HEK293 (cell line): ENCODE results near the gene PDXK.

Experiments used
- CTCF ChIA-PET: fragments of 350-600 bp; formaldehyde crosslinking; extraction: SDS; loops from one replicate; lab custom pipeline; 2021; ENCODE audit warnings: antibody characterized with exemption; lab: Yijun Ruan, JAX
- POLR2A ChIA-PET: fragments of 300-600 bp; formaldehyde crosslinking; extraction: SDS; loops from one replicate; lab custom pipeline; 2020; ENCODE audit warnings: antibody characterized with exemption, inconsistent platforms; lab: Yijun Ruan, JAX
- H3K27ac ChIP-seq: fragments of 200-500 bp; sonication (Bioruptor generic); 2 replicates; pipeline ENCODE4 v1.5.1; 2014; ENCODE audit warnings: low read depth, low read length, control low read depth, inconsistent platforms; ENCODE audit errors: extremely low read depth
- H3K36me3 ChIP-seq, 2 experiments: fragments of 200-500 bp in 1 of 2; sonication (Bioruptor generic) in 1 of 2; 1 replicate in 1 of 2; 2 replicates in 1 of 2; pipeline ENCODE4 v1.5.1; 2014 to 2017; ENCODE audit warnings: inconsistent platforms in 2 of 2, low read length in 2 of 2; ENCODE audit not compliant: control insufficient read depth in 2 of 2, insufficient read depth in 1 of 2
- H3K4me1 ChIP-seq: fragments of 200-500 bp; sonication (Bioruptor generic); 2 replicates; pipeline ENCODE4 v1.5.1; 2014; ENCODE audit warnings: mild to moderate bottlenecking, low read length, inconsistent platforms; ENCODE audit not compliant: control insufficient read depth, insufficient read depth
- H3K4me3 ChIP-seq: 2 replicates; pipeline ENCODE4 v1.5.1; 2011; ENCODE audit warnings: low read depth, mild to moderate bottlenecking, control low read depth, low read length, moderate library complexity
- H3K9me3 ChIP-seq: fragments of 200-500 bp; sonication (Bioruptor generic); 2 replicates; pipeline ENCODE4 v1.5.1; 2014; ENCODE audit warnings: low read depth, low read length, inconsistent platforms; ENCODE audit not compliant: control insufficient read depth, insufficient read depth
- GFI1B ChIP-seq: fragments of 450-650 bp; formaldehyde crosslinking; IDR thresholded peaks from 2 replicates; pipeline ENCODE4 v1.5.1; 2016; ENCODE audit warnings: missing biosample characterization, missing genetic modification characterization
- GLI2 ChIP-seq: fragments of 450-650 bp; formaldehyde crosslinking; IDR thresholded peaks from 2 replicates; pipeline ENCODE4; 2017; ENCODE audit warnings: missing biosample characterization, missing genetic modification characterization, low read depth, borderline replicate concordance
- IKZF3 ChIP-seq: fragments of 450-650 bp; IDR thresholded peaks from 2 replicates; pipeline ENCODE4 v1.5.0; 2018; ENCODE audit warnings: missing biosample characterization, mild to moderate bottlenecking, missing genetic modification characterization, moderate library complexity
- KLF1 ChIP-seq: fragments of 450-650 bp; formaldehyde crosslinking; IDR thresholded peaks from 2 replicates; pipeline ENCODE4 v1.5.1; 2016; ENCODE audit warnings: missing biosample characterization, missing genetic modification characterization
- PRDM2 ChIP-seq: fragments of 450-650 bp; formaldehyde crosslinking; IDR thresholded peaks from 2 replicates; pipeline ENCODE4 v1.5.1; 2016; ENCODE audit warnings: missing biosample characterization, missing genetic modification characterization, borderline replicate concordance
- RBAK ChIP-seq: fragments of 450-650 bp; formaldehyde crosslinking; IDR thresholded peaks from 2 replicates; pipeline ENCODE4 v1.5.1; 2016; ENCODE audit warnings: missing biosample characterization, missing genetic modification characterization
- REPIN1 ChIP-seq: fragments of 450-650 bp; formaldehyde crosslinking; IDR thresholded peaks from 2 replicates; pipeline ENCODE4 v1.5.1; 2017; ENCODE audit warnings: missing biosample characterization, missing genetic modification characterization, low read depth
- SALL2 ChIP-seq: fragments of 450-650 bp; formaldehyde crosslinking; IDR thresholded peaks from 2 replicates; pipeline ENCODE4 v1.5.0; 2017; ENCODE audit warnings: missing biosample characterization, mild to moderate bottlenecking, missing genetic modification characterization, borderline replicate concordance
- ZBTB17 ChIP-seq: fragments of 450-650 bp; formaldehyde crosslinking; IDR thresholded peaks from 2 replicates; pipeline ENCODE4 v1.5.1; 2016; ENCODE audit warnings: missing biosample characterization, missing genetic modification characterization
- ZBTB6 ChIP-seq: fragments of 450-650 bp; formaldehyde crosslinking; IDR thresholded peaks from 2 replicates; pipeline ENCODE4 v1.5.1; 2017; ENCODE audit warnings: missing biosample characterization, missing genetic modification characterization
- ZNF148 ChIP-seq: fragments of 450-650 bp; formaldehyde crosslinking; IDR thresholded peaks from 2 replicates; pipeline ENCODE4 v1.5.0; 2017; ENCODE audit warnings: missing biosample characterization, missing genetic modification characterization, borderline replicate concordance
- ZNF23 ChIP-seq: fragments of 450-650 bp; formaldehyde crosslinking; IDR thresholded peaks from 2 replicates; pipeline ENCODE4 v1.5.1; 2016; ENCODE audit warnings: missing biosample characterization, missing genetic modification characterization, borderline replicate concordance
- ZNF266 ChIP-seq: fragments of 450-650 bp; formaldehyde crosslinking; IDR thresholded peaks from 2 replicates; pipeline ENCODE4 v1.5.1; 2016; ENCODE audit warnings: missing biosample characterization, missing genetic modification characterization, low read depth
- ZNF366 ChIP-seq: fragments of 450-650 bp; formaldehyde crosslinking; conservative IDR thresholded peaks from 2 replicates; pipeline ENCODE4 v1.5.1; 2016; ENCODE audit warnings: missing biosample characterization, missing genetic modification characterization
- ZNF398 ChIP-seq: fragments of 450-650 bp; formaldehyde crosslinking; IDR thresholded peaks from 2 replicates; pipeline ENCODE4 v1.5.1; 2017; ENCODE audit warnings: missing biosample characterization, missing genetic modification characterization
- ZNF513 ChIP-seq: fragments of 450-650 bp; IDR thresholded peaks from 2 replicates; pipeline ENCODE4 v1.5.1; 2018; ENCODE audit warnings: missing biosample characterization, missing genetic modification characterization
- ZNF600 ChIP-seq: fragments of 450-650 bp; formaldehyde crosslinking; IDR thresholded peaks from 2 replicates; pipeline ENCODE4 v1.5.1; 2016; ENCODE audit warnings: missing biosample characterization, missing genetic modification characterization
- ZNF621 ChIP-seq: fragments of 450-650 bp; formaldehyde crosslinking; IDR thresholded peaks from 2 replicates; pipeline ENCODE4 v1.5.1; 2017; ENCODE audit warnings: missing biosample characterization, missing genetic modification characterization
- ZNF624 ChIP-seq: fragments of 450-650 bp; formaldehyde crosslinking; IDR thresholded peaks from 2 replicates; pipeline ENCODE4 v1.5.1; 2017; ENCODE audit warnings: missing biosample characterization, missing genetic modification characterization
- ZNF792 ChIP-seq: fragments of 450-650 bp; formaldehyde crosslinking; IDR thresholded peaks from 2 replicates; pipeline ENCODE4 v1.5.1; 2016; ENCODE audit warnings: missing biosample characterization, missing genetic modification characterization
- ZSCAN23 ChIP-seq: fragments of 450-650 bp; formaldehyde crosslinking; IDR thresholded peaks from 2 replicates; pipeline ENCODE4 v1.5.1; 2016; ENCODE audit warnings: missing biosample characterization, missing genetic modification characterization
- ZSCAN30 ChIP-seq: fragments of 450-650 bp; IDR thresholded peaks from 2 replicates; pipeline ENCODE4 v1.5.1; 2018; ENCODE audit warnings: missing biosample characterization, mild to moderate bottlenecking, missing genetic modification characterization, moderate library complexity
- ZXDB ChIP-seq: fragments of 450-650 bp; formaldehyde crosslinking; IDR thresholded peaks from 2 replicates; pipeline ENCODE4 v1.5.1; 2016; ENCODE audit warnings: missing biosample characterization, missing genetic modification characterization

The PDXK gene

GRCh38 chr21:43771199-43771675 is 52.3 kb downstream of the PDXK start (continued):
- no peak for TF ChIP-seq KLF1 (tag by site-specific recombination)
- no peak for TF ChIP-seq ZXDB
- no peak for TF ChIP-seq ZNF366 (tag by site-specific recombination)
- TF ChIP-seq ZSCAN30 (tag by site-specific recombination) = no peak
- peak; percentile 92 for TF ChIP-seq ZNF624
- no peak for TF ChIP-seq IKZF3
- TF ChIP-seq ZSCAN23 (tag by site-specific recombination) = 0 out of 2 replicates have a peak, but pooled peaks have one; percentile 60

- H3K4me3 ChIP-seq = no peak overlapping the region
- POLR2A ChIA-PET = interaction anchor here (0.5 to 1.9 kb wide), 6 partner anchors 13 to 80 kb away, joined by 3 to 10 read pairs (median 4); partner anchors contain the start of gene RRP1
- H3K27ac ChIP-seq = no peak overlapping the region
- no peaks in the 10 kb centered on the region for H3K9me3 ChIP-seq
- CTCF ChIA-PET = interaction anchor here (0.6 to 1.7 kb wide), 5 partner anchors 12 to 1565 kb away, joined by 3 to 8 read pairs (median 3); partner anchors contain the start of gene RRP1
- H3K36me3 ChIP-seq = peaks cover 7 to 21% of the 10 kb centered on the region in 2 experiments; a peak in 2 of 3 replicates
- no peaks in the 10 kb centered on the region for H3K4me1 ChIP-seq
- no peak for TF ChIP-seq ZNF513 (tag by site-specific recombination)
- TF ChIP-seq SALL2 (tag by site-specific recombination) = no peak
- no peak for TF ChIP-seq ZNF621
- TF ChIP-seq KLF1 (tag by site-specific recombination) = peak; percentile 70
- TF ChIP-seq REPIN1 (tag by site-specific recombination) = no peak
- no peak for TF ChIP-seq ZNF23 (tag by site-specific recombination)
- no peak for TF ChIP-seq ZNF600 (tag by site-specific recombination)
- TF ChIP-seq ZNF266 (tag by site-specific recombination) = no peak
- TF ChIP-seq ZNF792 (tag by site-specific recombination) = no peak
- no peak for TF ChIP-seq ZNF398 (tag by site-specific recombination)
- TF ChIP-seq ZBTB17 (tag by site-specific recombination) = no peak
- TF ChIP-seq ZBTB6 (tag by site-specific recombination) = no peak
- no peak for TF ChIP-seq ZNF148 (tag by site-specific recombination)
- no peak for TF ChIP-seq RBAK (tag by site-specific recombination)
- TF ChIP-seq GFI1B (tag by site-specific recombination) = no peak
- no peak for TF ChIP-seq GLI2 (tag by site-specific recombination)
- TF ChIP-seq PRDM2 (tag by site-specific recombination) = no peak
Observed at GRCh38 chr21:43771698-43772424, 52.9 kb downstream of the PDXK start.
